ENCODE data around the gene VDAC1. TPM values are rescaled to one million over a fixed set of nuclear protein-coding genes. Genes with fewer than 3 reads are reported as not detected.

VDAC1 gene
- total RNA-seq, 1 experiment from 2014 or later: 317 TPM

- CTCF ChIA-PET: interaction anchor here (1.5 kb wide), 1 partner anchor 524 kb away, joined by 3 read pairs; no protein-coding TSS in a partner anchor
- Histone ChIP-seq H3K4me1 (no peaks in the 10 kb centered on the region), H3K4me3 (ENCODE audit: low read depth, low read length) (no peak overlapping the region), H3K36me3 (ENCODE audit: control insufficient read depth, insufficient read depth, low read length) (no peaks in the 10 kb centered on the region), H3K9me3 (no peaks in the 10 kb centered on the region), H3K27me3 (replicated peaks; ENCODE audit: control insufficient read depth, insufficient read depth, low read length) (no peaks in the 10 kb centered on the region)
- Mint-ChIP-seq H3K27me3 (ENCODE audit: insufficient read depth, unreplicated experiment) (no peaks in the 10 kb centered on the region), H3K9me3 (ENCODE audit: unreplicated experiment) (no peaks in the 10 kb centered on the region), H3K4me1 (ENCODE audit: low read depth, unreplicated experiment) (no peaks in the 10 kb centered on the region), H3K4me3 (ENCODE audit: unreplicated experiment) (no peak overlapping the region), H3K36me3 (ENCODE audit: insufficient read depth, unreplicated experiment) (no peaks in the 10 kb centered on the region), H3K27ac (ENCODE audit: unreplicated experiment) (no peak overlapping the region)
- POLR2A ChIA-PET: no interaction called here
- intact Hi-C loops (cut with micrococcal nuclease; ENCODE audit: unreplicated experiment): no loop called here
- TF ChIP-seq CTCF (IDR thresholded peaks at IDR 0.05; ENCODE audit: insufficient read depth in 1 of 2, low read depth in 1 of 2, low read length in 1 of 2, severe bottlenecking in 1 of 2, unreplicated experiment in 1 of 2): no peak
- no TSS peak for BruUV-seq (replicated peaks)
- no peak for DNase-seq
Observed at GRCh38 chr5:133947431-133947841, 57.3 kb downstream of the VDAC1 start.

- no peak for TF ChIP-seq CTCF (IDR thresholded peaks at IDR 0.05; ENCODE audit: insufficient read depth in 1 of 2, low read depth in 1 of 2, low read length in 1 of 2, severe bottlenecking in 1 of 2, unreplicated experiment in 1 of 2)
- Histone ChIP-seq H3K4me3 (ENCODE audit: low read depth, low read length) (no peak overlapping the region), H3K36me3 (ENCODE audit: control insufficient read depth, insufficient read depth, low read length) (no peaks in the 10 kb centered on the region), H3K4me1 (no peaks in the 10 kb centered on the region), H3K27me3 (replicated peaks; ENCODE audit: control insufficient read depth, insufficient read depth, low read length) (no peaks in the 10 kb centered on the region), H3K9me3 (no peaks in the 10 kb centered on the region)
- Mint-ChIP-seq H3K36me3 (ENCODE audit: insufficient read depth, unreplicated experiment) (no peaks in the 10 kb centered on the region), H3K27ac (ENCODE audit: unreplicated experiment) (no peak overlapping the region), H3K27me3 (ENCODE audit: insufficient read depth, unreplicated experiment) (no peaks in the 10 kb centered on the region), H3K9me3 (ENCODE audit: unreplicated experiment) (no peaks in the 10 kb centered on the region), H3K4me3 (ENCODE audit: unreplicated experiment) (no peak overlapping the region), H3K4me1 (ENCODE audit: low read depth, unreplicated experiment) (no peaks in the 10 kb centered on the region)
- intact Hi-C loops (cut with micrococcal nuclease; ENCODE audit: unreplicated experiment): loop anchor here (2.0 kb wide), 1 partner anchor 191 kb away; no protein-coding TSS in a partner anchor
- DNase-seq: no peak
- no TSS peak for BruUV-seq (replicated peaks)
- ChIA-PET POLR2A (no interaction called here), CTCF (interaction anchor here (1.0 to 1.5 kb wide), 1 partner anchor 522 kb away, joined by 3 to 4 read pairs; no protein-coding TSS in a partner anchor)
Observed at GRCh38 chr5:133945568-133945967, 59.2 kb downstream of the VDAC1 start.

- Mint-ChIP-seq H3K27ac (ENCODE audit: unreplicated experiment) (no peak overlapping the region), H3K4me1 (ENCODE audit: low read depth, unreplicated experiment) (no peaks in the 10 kb centered on the region), H3K36me3 (ENCODE audit: insufficient read depth, unreplicated experiment) (no peaks in the 10 kb centered on the region), H3K27me3 (ENCODE audit: insufficient read depth, unreplicated experiment) (no peaks in the 10 kb centered on the region), H3K4me3 (ENCODE audit: unreplicated experiment) (no peak overlapping the region), H3K9me3 (ENCODE audit: unreplicated experiment) (no peaks in the 10 kb centered on the region)
- H3K4me1 ChIP-seq: peaks cover 2% of the 10 kb centered on the region
- intact Hi-C loops (cut with micrococcal nuclease; ENCODE audit: unreplicated experiment): loop anchor here (1.0 to 5.0 kb wide), 5 partner anchors 62 to 521 kb away; no protein-coding TSS in a partner anchor
- H3K4me3 ChIP-seq (ENCODE audit: low read depth, low read length): no peak overlapping the region
- peak; percentile 59 to 69 for DNase-seq
- H3K36me3 ChIP-seq (ENCODE audit: control insufficient read depth, insufficient read depth, low read length): no peaks in the 10 kb centered on the region
- TF ChIP-seq CTCF (IDR thresholded peaks at IDR 0.05; ENCODE audit: insufficient read depth in 1 of 2, low read depth in 1 of 2, low read length in 1 of 2, severe bottlenecking in 1 of 2, unreplicated experiment in 1 of 2): peak; percentile 63 to 79
- H3K27me3 ChIP-seq (replicated peaks; ENCODE audit: control insufficient read depth, insufficient read depth, low read length): no peaks in the 10 kb centered on the region
- CTCF ChIA-PET: interaction anchor here (1.0 kb wide), 1 partner anchor 521 kb away, joined by 4 read pairs; no protein-coding TSS in a partner anchor
- BruUV-seq (replicated peaks): no TSS peak
- POLR2A ChIA-PET: no interaction called here
- no peaks in the 10 kb centered on the region for H3K9me3 ChIP-seq
Observed at GRCh38 chr5:133944263-133945185, 60.3 kb downstream of the VDAC1 start.

All from Caco-2 (cell line).